Large intestine (tissue), 3 donors: ENCODE results near the gene MCC. TPM values are rescaled to one million over a fixed set of nuclear protein-coding genes. Genes with fewer than 3 reads are reported as not detected.

Source experiments
- DNase-seq, 2 donors: peaks; one replicate each; pipeline versions ENCODE4 v3.0.0 to v3.0.0-alpha.2; 2013
- H3K27ac ChIP-seq: one replicate; pipeline ENCODE4 v1.5.1; 2013; ENCODE audit warnings: low read length
- H3K27me3 ChIP-seq: 2 replicates; pipeline ENCODE4 v1.6.1; 2013; ENCODE audit warnings: low read length; ENCODE audit not compliant: control insufficient read depth, insufficient read depth
- H3K36me3 ChIP-seq: 2 replicates; pipeline ENCODE4 v1.6.1; 2013; ENCODE audit warnings: low read length; ENCODE audit not compliant: control insufficient read depth, insufficient read depth
- H3K4me1 ChIP-seq: one replicate; pipeline ENCODE4 v1.6.1; 2013; ENCODE audit warnings: low read length; ENCODE audit not compliant: control insufficient read depth, insufficient read depth
- H3K4me3 ChIP-seq: one replicate; pipeline ENCODE4 v1.5.1; 2013; ENCODE audit warnings: low read length
- H3K9me3 ChIP-seq: one replicate; pipeline ENCODE4 v1.6.1; 2013; ENCODE audit warnings: mild to moderate bottlenecking, low read depth, low read length, moderate library complexity; ENCODE audit not compliant: control insufficient read depth
- WGBS: methylation state at CpG from one replicate; pipeline ENCODE4 v1.1.5; 2013; ENCODE audit warnings: low lambda C conversion rate; ENCODE audit not compliant: insufficient coverage; 5-methylcytosine and 5-hydroxymethylcytosine counted together
- polyA plus RNA-seq: library from polyadenylated mRNA; unstranded; fragments of 120-200 nt; gene quantifications from one replicate; pipeline ENCODE4 v1.2.1, GENCODE V29; 2013

Gene MCC
- polyA plus RNA-seq, 1 donor, result 5.2 TPM

- no CpG with 5 or more reads among the region's 4 CpGs for WGBS
- Histone ChIP-seq H3K27ac (no peak overlapping the region), H3K4me3 (no peak overlapping the region), H3K27me3 (no peaks in the 10 kb centered on the region), H3K36me3 (no peaks in the 10 kb centered on the region), H3K4me1 (no peaks in the 10 kb centered on the region), H3K9me3 (no peaks in the 10 kb centered on the region)
- no peak for DNase-seq
These were observed 330.4 kb downstream of the MCC start for GRCh38 chr5:113157886-113158285.

DNA sequence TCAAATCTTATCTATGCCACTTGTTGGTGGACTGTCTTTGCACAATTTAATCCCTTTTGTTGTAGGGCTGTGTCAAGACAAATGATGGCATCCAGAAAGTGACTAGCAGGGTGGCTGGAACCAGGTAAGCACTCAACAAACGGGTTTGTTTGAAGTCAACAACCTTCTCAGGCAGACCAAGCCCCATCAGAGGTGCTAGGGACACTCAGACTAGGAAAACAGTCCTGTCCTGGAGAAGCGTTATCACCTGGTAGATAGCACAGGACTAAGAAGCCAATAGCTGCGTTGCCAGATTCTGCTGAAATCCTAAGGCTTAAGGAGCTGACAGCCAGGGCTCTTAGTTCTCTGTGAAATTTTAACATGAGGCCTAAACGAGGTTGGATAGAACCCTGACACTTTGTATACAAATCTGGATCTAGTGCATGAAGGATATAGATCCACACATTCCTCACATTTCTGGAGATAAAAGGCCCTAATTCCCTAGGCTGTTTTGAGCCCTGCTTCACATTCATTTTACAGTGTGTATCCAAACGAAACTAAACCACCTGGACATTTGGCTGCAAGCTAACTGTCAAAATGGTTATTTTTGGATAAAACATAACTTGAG is 331.9 kb downstream of the MCC start:
- no peak for DNase-seq
- H3K27me3 ChIP-seq, result no peaks in the 10 kb centered on the region
- H3K9me3 ChIP-seq, result no peaks in the 10 kb centered on the region
- WGBS, result 50% methylated on average over 2 of the region's 5 CpGs
- no peak overlapping the region for H3K27ac ChIP-seq
- no peak overlapping the region for H3K4me3 ChIP-seq
- no peaks in the 10 kb centered on the region for H3K36me3 ChIP-seq
- H3K4me1 ChIP-seq, result no peaks in the 10 kb centered on the region

DNA sequence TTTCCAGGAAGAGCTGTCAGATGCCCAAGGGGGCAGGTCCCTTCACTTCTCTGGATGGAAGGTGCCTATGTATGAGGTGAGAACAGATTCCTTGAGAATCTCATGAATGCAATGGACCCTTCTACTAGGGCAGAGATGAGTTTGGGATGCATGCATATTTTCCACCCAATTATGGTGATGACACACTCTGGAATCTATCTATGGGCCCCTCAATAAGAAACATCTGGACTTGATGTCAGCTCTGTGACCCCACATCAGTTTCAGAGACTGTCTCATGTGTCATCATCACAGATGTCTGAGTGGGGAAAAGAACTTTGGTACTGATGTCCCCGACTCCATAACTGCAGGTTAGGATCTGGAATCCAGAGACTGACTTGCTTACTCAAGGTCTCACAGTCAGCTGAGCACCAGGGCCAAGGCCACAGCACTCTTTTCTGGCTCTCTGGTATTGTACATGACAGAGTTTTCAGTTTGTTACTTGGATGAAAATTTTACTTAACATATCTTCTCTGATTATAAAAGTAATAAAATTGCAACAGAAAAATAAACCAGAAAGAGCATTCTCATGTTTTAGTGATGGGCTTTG is 334.6 kb downstream of the MCC start:
- WGBS, result no CpG with 5 or more reads among the region's 1 CpG
- H3K4me3 ChIP-seq, result no peak overlapping the region

GRCh38 chr5:113152380-113152740 is 335.9 kb downstream of the MCC start:
- Histone ChIP-seq H3K4me3 (no peak overlapping the region), H3K36me3 (no peaks in the 10 kb centered on the region), H3K4me1 (no peaks in the 10 kb centered on the region), H3K9me3 (no peaks in the 10 kb centered on the region), H3K27me3 (peaks cover 2% of the 10 kb centered on the region), H3K27ac (no peak overlapping the region)
- no peak for DNase-seq
- WGBS, result 80% methylated on average over 1 of the region's 2 CpGs

More for the DNA sequence above, 334.6 kb downstream of the MCC start:
- Histone ChIP-seq H3K27me3 (peaks cover 2% of the 10 kb centered on the region), H3K36me3 (no peaks in the 10 kb centered on the region), H3K4me1 (no peaks in the 10 kb centered on the region), H3K27ac (no peak overlapping the region), H3K9me3 (no peaks in the 10 kb centered on the region)
- no peak for DNase-seq

DNA sequence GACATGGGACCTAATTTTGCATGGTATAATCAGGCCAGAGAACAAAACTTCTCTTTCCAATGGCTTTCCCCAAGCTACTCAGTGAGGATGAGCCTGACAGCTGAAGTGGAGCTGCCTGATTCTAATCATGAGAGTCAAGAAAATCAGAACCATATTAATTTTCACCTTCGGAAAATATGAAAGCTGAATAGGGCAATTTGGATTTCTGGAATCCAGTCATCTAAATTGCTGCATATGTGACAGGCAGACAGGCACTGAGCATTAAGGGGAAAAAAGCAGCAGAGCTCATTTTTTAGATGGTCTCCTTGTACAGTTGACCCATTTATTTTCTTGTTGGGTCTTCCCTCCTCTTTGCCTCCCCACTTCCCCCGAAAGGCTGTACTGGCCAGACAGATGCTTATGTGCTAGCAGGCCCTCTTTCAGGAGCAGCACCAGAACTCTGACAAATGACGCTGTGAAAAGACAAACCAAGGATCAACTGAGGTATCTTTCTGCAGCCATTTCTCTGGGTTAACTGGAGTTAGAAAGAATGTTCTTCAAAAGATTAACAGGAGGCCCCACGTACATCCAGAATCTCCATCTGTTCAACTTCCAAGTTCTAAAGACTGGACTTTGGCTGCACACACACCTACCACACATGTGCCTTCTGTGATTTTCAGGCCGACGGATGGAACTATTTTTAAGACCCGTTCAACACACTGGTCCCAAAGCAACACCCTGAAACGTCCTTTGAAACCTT is 336.4 kb downstream of the MCC start:
- Histone ChIP-seq H3K27ac (no peak overlapping the region), H3K36me3 (no peaks in the 10 kb centered on the region), H3K27me3 (peaks cover 2% of the 10 kb centered on the region), H3K9me3 (no peaks in the 10 kb centered on the region), H3K4me1 (no peaks in the 10 kb centered on the region), H3K4me3 (no peak overlapping the region)
- no CpG with 5 or more reads among the region's 8 CpGs for WGBS
- no peak for DNase-seq

- Histone ChIP-seq H3K4me3 (no peak overlapping the region), H3K4me1 (no peaks in the 10 kb centered on the region), H3K9me3 (no peaks in the 10 kb centered on the region), H3K27me3 (peaks cover 2% of the 10 kb centered on the region), H3K36me3 (no peaks in the 10 kb centered on the region), H3K27ac (no peak overlapping the region)
- DNase-seq, result no peak
- no CpG with 5 or more reads among the region's 7 CpGs for WGBS
These were observed 337.4 kb downstream of the MCC start for GRCh38 chr5:113150821-113151220.

DNA sequence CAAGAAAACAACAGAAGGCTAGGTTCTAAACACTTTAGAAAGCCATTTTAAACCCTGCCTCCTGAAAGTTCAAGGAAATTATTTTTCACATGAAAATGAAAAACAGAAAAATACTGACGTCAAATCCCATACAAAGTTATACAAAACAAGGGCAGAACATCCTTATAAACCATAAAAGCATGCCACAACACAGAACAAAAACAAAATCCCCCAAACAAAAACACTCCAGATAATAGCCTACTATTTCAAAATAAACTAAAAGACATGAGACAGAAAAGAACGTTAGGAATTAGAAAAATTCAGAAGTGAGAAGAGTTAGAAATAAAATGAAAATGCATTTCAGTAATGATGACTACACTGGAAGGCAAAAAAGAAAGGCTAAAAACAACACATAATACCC is 338.0 kb downstream of the MCC start:
- Histone ChIP-seq H3K4me1 (no peaks in the 10 kb centered on the region), H3K27ac (no peak overlapping the region), H3K36me3 (no peaks in the 10 kb centered on the region), H3K9me3 (no peaks in the 10 kb centered on the region), H3K27me3 (peaks cover 2% of the 10 kb centered on the region), H3K4me3 (no peak overlapping the region)
- no peak for DNase-seq
- 100% methylated on average over 1 of the region's 2 CpGs for whole genome bisulfite sequencing

DNA sequence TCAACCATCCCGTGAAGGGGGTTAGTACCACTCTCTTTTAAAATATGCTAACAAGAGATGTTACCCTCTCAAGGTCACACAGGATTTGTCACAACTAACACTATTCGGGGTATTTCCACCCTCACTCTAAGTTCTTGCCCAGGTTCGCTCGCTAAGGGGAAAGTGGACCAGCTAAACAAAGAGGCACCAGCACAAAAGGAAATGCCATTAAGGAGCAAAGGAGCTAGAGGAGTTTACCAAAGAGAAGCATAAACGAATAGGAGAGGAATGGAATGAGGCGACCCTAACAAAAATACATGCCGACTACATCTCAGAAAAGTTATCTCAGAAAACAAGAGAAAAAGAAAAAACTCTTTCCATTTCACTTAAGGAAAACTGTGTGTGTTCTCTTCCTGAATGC is 340.7 kb downstream of the MCC start:
- no peaks in the 10 kb centered on the region for H3K9me3 ChIP-seq
- 76% methylated on average over 3 of the region's 7 CpGs for WGBS
- H3K27ac ChIP-seq, result no peak overlapping the region
- H3K4me3 ChIP-seq, result no peak overlapping the region
- DNase-seq, result no peak
- H3K36me3 ChIP-seq, result no peaks in the 10 kb centered on the region
- no peaks in the 10 kb centered on the region for H3K4me1 ChIP-seq
- peaks cover 2% of the 10 kb centered on the region for H3K27me3 ChIP-seq

- H3K9me3 ChIP-seq, result no peaks in the 10 kb centered on the region
- no peak overlapping the region for H3K27ac ChIP-seq
- H3K27me3 ChIP-seq, result peaks cover 2% of the 10 kb centered on the region
- WGBS, result 60% methylated on average over 1 of the region's 4 CpGs
- H3K4me1 ChIP-seq, result no peaks in the 10 kb centered on the region
- H3K4me3 ChIP-seq, result no peak overlapping the region
- no peaks in the 10 kb centered on the region for H3K36me3 ChIP-seq
- DNase-seq, result no peak
These were observed 341.1 kb downstream of the MCC start for GRCh38 chr5:113147101-113147508.

DNA sequence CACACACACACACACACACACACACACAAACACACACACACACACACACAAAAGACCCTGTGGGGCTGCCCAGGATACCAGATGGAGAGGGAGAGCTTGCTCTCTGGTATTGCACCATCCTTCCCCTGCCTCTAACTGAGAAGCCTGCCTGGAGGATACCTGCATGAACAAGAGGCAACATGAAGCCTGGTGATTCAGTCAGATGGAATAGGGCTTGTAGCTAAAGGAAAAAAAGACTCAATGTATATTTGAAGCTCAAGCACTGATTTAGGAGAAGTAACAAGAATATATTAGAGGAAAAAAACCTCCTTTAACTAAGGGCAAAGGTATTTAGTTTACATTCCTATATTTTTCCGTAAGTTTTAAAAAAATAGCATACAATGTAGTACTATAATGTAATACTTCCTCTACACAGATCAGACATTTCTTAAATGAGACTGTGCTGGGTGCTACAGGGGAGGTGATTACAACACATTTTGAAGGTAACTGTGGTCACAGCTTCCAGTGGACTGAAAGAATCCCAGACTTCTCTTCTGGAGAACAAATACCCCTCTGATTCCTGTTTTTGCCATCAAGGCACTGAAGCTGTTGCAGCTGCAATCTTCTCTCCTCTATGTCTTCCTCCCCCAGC is 342.4 kb downstream of the MCC start:
- Histone ChIP-seq H3K36me3 (no peaks in the 10 kb centered on the region), H3K27ac (no peak overlapping the region), H3K4me3 (no peak overlapping the region), H3K27me3 (peaks cover 2% of the 10 kb centered on the region), H3K9me3 (no peaks in the 10 kb centered on the region), H3K4me1 (no peaks in the 10 kb centered on the region)
- WGBS, result no CpG with 5 or more reads among the region's 1 CpG
- DNase-seq, result no peak
